Right atrium auricular region (tissue), 2 donors: ENCODE data around the gene TSC22D3. TPM values are rescaled to one million over a fixed set of nuclear protein-coding genes. Genes with fewer than 3 reads are reported as not detected.

Experiments used
- DNase-seq: peaks from one replicate; pipeline ENCODE4 v3.0.0-alpha.2; 2019; ENCODE audit warnings: low spot score
- H3K27ac ChIP-seq, 2 donors: fragments of 200-600 bp; sonication (generic); 1 replicate in 1 of 2; 2 replicates in 1 of 2; pipeline ENCODE4 v1.5.1; 2016 to 2019
- H3K27me3 ChIP-seq, 2 donors: fragments of 200-600 bp; sonication (generic); one replicate each; pipeline versions ENCODE4 v1.5.1 to v1.6.0; 2017 to 2019
- H3K36me3 ChIP-seq: fragments of 200-600 bp; sonication (generic); one replicate; pipeline ENCODE4 v1.5.1; 2016
- H3K4me1 ChIP-seq, 2 donors: fragments of 200-600 bp; sonication (generic); one replicate each; pipeline versions ENCODE4 v1.5.1 to v1.6.0; 2017 to 2019
- H3K4me3 ChIP-seq, 2 donors: fragments of 200-600 bp; sonication (generic); 1 replicate in 1 of 2; 2 replicates in 1 of 2; pipeline ENCODE4 v1.5.1; 2017 to 2019; ENCODE audit warnings: mild to moderate bottlenecking in 1 of 2, moderate library complexity in 1 of 2
- H3K9me3 ChIP-seq, 2 donors: fragments of 200-600 bp; sonication (generic); one replicate each; pipeline ENCODE4 v1.5.1; 2019
- total RNA-seq, 2 donors: library from RNA; depleted of rRNA; stranded (reverse); fragments of >200 nt; gene quantifications; one replicate each; pipeline ENCODE4 v1.1.0, GENCODE V29; 2016
- TF ChIP-seq, protein P1 (sequence below), 2 donors: fragments of 200-600 bp; sonication (generic); IDR thresholded peaks; one replicate each; pipeline ENCODE4 v1.5.1; 2019; ENCODE audit warnings: antibody characterized with exemption in 2 of 2

The TSC22D3 gene
- total RNA-seq, 2 donors from 2014 or later = 184 to 193 TPM

DNA sequence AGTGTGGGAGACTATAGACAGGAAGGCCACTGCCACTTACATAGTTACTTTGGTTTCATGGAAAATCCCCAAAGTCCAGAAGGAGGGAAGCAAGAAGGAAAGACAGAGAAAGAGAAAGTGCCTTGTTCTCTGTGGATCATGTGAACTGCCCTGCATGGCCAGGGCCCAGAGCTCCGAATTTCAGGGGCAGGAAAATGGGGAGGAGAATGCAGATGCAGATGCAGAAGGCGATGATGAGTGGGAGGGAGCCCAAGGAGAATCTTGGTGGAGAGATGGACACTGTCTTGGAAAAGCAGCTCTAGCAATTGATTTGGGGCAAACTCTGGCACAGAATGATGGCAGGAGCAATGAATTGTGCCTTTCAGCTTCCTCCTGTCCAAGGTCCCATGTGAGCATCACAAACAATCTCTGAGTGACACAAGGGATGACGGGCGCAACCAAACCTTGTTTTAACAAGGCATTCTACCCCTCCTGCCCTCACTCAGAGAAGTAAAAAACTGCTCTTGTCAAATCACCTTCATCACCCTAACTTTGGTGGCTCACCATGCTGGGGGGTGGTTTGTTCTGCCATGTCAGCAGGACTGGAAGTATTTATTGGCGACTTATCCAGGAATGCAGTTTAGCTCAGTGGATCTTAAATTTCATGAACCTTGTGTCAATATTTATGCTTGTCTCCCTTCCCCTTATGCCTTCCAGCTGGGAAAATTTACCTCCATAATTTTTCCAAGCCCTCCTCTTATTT is 53.5 kb downstream of the TSC22D3 start:
- H3K4me1 ChIP-seq = peaks cover 0 to 40% of the 10 kb centered on the region in 2 donors
- H3K27me3 ChIP-seq = no peaks in the 10 kb centered on the region
- no peak overlapping the region for H3K4me3 ChIP-seq
- no peak for DNase-seq
- TF ChIP-seq, protein P1, sequence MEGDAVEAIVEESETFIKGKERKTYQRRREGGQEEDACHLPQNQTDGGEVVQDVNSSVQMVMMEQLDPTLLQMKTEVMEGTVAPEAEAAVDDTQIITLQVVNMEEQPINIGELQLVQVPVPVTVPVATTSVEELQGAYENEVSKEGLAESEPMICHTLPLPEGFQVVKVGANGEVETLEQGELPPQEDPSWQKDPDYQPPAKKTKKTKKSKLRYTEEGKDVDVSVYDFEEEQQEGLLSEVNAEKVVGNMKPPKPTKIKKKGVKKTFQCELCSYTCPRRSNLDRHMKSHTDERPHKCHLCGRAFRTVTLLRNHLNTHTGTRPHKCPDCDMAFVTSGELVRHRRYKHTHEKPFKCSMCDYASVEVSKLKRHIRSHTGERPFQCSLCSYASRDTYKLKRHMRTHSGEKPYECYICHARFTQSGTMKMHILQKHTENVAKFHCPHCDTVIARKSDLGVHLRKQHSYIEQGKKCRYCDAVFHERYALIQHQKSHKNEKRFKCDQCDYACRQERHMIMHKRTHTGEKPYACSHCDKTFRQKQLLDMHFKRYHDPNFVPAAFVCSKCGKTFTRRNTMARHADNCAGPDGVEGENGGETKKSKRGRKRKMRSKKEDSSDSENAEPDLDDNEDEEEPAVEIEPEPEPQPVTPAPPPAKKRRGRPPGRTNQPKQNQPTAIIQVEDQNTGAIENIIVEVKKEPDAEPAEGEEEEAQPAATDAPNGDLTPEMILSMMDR (IDR thresholded peaks at IDR 0.05) = no peak
- H3K36me3 ChIP-seq = no peaks in the 10 kb centered on the region
- no peaks in the 10 kb centered on the region for H3K9me3 ChIP-seq
- peak overlapping the region; percentile 40 to 52 for H3K27ac ChIP-seq

DNA sequence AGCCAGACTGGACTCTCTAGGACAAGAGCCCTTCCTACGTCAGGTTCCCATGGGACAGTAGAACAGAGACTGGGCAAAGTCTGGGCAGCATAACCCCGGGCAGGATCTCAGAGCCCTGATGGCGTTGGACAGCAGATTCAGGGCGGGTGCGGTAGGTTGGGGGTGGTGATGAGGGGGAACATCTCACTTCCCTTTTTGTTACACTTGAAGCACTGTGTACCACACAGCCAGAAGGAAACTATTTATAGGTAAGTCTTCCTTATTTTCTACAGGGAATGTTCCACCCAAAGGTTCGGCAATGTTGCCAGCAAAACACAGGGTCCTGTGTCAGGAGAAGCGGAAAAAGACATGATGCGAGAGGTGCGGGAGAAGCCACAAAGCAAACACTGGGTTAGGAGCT is 54.3 kb downstream of the TSC22D3 start:
- no peaks in the 10 kb centered on the region for H3K27me3 ChIP-seq
- H3K4me3 ChIP-seq = no peak overlapping the region
- no peaks in the 10 kb centered on the region for H3K9me3 ChIP-seq
- TF ChIP-seq, protein P1 (IDR thresholded peaks at IDR 0.05) = no peak
- H3K36me3 ChIP-seq = peaks cover 2% of the 10 kb centered on the region
- no peak for DNase-seq
- peaks cover 0 to 33% of the 10 kb centered on the region in 2 donors for H3K4me1 ChIP-seq
- H3K27ac ChIP-seq = peak overlapping the region; percentile 40 to 52

DNA sequence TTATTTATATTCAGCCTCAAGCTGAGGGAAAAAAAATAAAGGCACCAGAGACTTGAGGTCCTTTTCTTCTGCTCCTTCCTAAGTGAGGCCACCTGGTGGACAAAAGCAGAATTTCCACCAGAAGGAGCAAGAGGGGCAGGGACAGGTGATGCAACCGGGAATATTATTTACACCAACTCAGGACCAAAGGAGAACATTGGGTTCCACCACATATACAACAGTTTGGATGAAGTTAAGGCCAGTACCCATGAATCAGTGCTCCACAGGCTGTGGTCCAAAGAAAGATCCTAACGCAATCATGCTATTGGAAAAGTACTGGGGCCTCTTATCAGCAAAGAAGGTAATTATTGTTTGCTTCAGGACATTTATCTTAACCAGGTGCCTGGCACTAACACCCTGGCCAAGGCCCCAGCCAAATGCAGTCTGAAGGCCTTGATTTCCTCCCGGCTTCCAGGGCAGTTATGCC is 57.4 kb downstream of the TSC22D3 start:
- H3K4me1 ChIP-seq = peaks cover 0 to 27% of the 10 kb centered on the region in 2 donors
- peak; percentile 90 for DNase-seq
- peaks cover 34% of the 10 kb centered on the region for H3K36me3 ChIP-seq
- no peaks in the 10 kb centered on the region for H3K9me3 ChIP-seq
- TF ChIP-seq, protein P1 (IDR thresholded peaks at IDR 0.05) = peak; percentile 90 to 91
- no peak overlapping the region for H3K4me3 ChIP-seq
- H3K27ac ChIP-seq = peak overlapping the region in 1 of 2 donors; percentile 93
- H3K27me3 ChIP-seq = no peaks in the 10 kb centered on the region

DNA sequence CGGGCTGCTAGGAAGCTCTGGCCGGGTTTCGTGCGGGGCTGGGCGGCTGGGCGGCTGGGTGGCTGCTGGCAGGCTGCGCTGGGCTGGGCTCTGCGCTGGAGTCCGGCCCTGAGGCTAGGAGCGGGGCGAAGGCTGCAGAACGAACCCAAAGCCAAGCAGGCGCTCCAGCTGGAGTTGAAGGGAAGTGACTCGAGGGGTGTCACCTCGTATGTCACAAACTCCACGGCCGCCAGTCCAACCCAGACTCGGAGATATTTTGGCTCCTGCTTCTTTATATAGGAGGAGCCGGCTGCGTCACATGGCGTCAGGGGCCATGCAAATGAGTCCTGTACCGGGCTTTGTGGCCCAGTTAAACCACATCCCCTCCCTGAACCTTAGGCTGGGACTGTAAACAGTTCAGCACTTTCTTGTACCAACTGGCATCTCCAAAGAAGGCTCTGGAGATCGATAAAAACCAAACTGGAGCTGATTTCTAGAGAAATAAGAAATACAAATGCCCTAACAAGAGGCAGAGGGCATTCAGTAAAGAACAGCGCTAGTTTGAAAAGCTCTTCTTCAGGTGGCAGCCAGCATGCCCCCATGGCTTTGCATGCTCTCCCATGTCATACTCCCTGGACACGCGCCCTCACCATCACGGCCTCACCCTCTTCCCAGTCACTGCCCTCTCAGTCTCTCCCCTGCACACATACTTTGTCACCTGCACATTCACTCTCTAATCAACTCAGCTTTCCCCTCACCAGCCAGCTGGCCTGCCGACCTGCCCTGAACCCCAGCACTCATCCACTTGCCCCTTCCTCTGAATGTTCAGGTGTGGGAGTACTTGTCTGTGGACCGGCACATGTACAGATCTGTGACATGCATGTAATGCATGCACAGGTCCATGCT is 58.5 kb downstream of the TSC22D3 start:
- H3K4me3 ChIP-seq = peak overlapping the region; percentile 67 to 69
- peaks cover 0 to 18% of the 10 kb centered on the region in 2 donors for H3K4me1 ChIP-seq
- peak overlapping the region; percentile 91 to 93 for H3K27ac ChIP-seq
- TF ChIP-seq, protein P1 (IDR thresholded peaks at IDR 0.05) = no peak
- no peaks in the 10 kb centered on the region for H3K27me3 ChIP-seq
- H3K9me3 ChIP-seq = no peaks in the 10 kb centered on the region
- H3K36me3 ChIP-seq = peaks cover 34% of the 10 kb centered on the region
- peak; percentile 97 for DNase-seq

DNA sequence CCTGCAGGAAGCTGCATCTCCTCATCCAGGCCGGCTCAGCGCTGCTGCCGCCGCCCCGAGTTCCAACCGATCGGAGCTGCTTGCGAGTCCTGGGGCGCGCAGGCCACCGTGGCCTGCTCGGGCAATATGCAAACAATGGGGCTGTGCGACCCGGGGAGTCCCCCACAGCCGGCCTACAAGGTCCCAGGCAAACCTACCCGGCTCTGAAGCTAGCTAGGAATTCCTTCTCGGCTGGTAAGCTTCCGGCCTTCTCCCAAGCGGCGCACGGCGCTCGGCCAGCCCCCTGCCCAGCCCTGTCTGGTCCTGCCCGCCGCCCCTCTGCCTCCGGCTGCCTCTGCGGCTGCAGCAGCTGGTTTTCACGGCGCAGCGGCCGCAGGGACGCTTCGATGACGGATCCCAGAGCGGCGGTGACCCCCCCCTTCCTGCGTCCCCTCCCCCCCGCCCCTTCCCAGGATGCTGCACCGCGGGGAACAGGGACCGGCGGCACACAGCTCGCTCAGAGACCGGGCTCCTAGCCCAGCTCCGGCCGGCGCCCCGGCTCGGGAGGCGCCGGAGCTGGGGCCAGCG is 59.4 kb downstream of the TSC22D3 start:
- DNase-seq = no peak

More for the DNA sequence above, 59.4 kb downstream of the TSC22D3 start:
- Histone ChIP-seq H3K27ac (peak overlapping the region; percentile 91 to 93), H3K4me3 (peak overlapping the region; percentile 67 to 69), H3K4me1 (peaks cover 0 to 19% of the 10 kb centered on the region in 2 donors), H3K36me3 (peaks cover 34% of the 10 kb centered on the region), H3K9me3 (no peaks in the 10 kb centered on the region), H3K27me3 (no peaks in the 10 kb centered on the region)
- TF ChIP-seq, protein P1 (IDR thresholded peaks at IDR 0.05) = no peak
